C4-2B (cell line): Measurements from ENCODE around the gene PLEK2.

Experiments
- H3K27ac ChIP-seq: fragments of 450-650 bp; 2 replicates; pipeline ENCODE4 v1.5.1; 2017
- ZFX ChIP-seq: fragments of 450-650 bp; IDR thresholded peaks from 2 replicates; pipeline ENCODE4 v1.6.1; 2017
- TF ChIP-seq, protein P1 (sequence below): fragments of 450-650 bp; conservative IDR thresholded peaks from 2 replicates; pipeline ENCODE4 v1.5.1; 2017; ENCODE audit warnings: mild to moderate bottlenecking

The PLEK2 gene

DNA sequence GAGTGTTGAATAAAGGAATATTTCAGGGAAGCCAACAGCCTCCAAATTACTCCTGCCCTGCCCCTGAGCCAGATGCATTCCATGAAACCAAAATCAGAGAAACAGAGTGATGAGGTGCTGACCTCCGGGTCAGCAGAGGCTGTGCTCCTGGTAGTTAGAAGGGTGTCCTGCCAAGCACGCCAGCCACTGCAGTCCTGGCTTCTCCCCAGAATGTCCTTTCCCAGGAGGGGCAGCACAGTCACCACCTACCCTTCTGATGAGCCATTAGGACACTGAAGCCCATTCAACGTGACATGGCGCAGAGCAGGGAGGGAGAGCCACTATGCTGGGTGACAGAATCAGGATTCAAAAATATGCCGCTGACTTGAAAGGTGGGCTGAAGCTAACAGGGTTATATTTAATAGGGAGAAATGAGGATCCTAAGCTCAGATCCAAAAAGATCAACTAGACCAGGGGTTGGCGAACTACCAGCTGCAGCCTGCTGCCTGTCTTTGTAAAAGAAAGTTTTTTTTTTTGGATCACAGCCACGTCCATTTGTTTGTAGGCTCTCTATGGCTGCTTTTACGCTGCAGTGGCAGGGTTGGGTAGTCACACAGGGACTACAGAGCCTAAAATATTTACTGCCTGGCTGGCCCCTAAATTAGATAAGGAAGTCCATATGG is 34.5 kb upstream of the PLEK2 start:
- TF ChIP-seq, protein P1, sequence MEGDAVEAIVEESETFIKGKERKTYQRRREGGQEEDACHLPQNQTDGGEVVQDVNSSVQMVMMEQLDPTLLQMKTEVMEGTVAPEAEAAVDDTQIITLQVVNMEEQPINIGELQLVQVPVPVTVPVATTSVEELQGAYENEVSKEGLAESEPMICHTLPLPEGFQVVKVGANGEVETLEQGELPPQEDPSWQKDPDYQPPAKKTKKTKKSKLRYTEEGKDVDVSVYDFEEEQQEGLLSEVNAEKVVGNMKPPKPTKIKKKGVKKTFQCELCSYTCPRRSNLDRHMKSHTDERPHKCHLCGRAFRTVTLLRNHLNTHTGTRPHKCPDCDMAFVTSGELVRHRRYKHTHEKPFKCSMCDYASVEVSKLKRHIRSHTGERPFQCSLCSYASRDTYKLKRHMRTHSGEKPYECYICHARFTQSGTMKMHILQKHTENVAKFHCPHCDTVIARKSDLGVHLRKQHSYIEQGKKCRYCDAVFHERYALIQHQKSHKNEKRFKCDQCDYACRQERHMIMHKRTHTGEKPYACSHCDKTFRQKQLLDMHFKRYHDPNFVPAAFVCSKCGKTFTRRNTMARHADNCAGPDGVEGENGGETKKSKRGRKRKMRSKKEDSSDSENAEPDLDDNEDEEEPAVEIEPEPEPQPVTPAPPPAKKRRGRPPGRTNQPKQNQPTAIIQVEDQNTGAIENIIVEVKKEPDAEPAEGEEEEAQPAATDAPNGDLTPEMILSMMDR = no peak
- TF ChIP-seq ZFX = no peak
- no peak overlapping the region for H3K27ac ChIP-seq

DNA sequence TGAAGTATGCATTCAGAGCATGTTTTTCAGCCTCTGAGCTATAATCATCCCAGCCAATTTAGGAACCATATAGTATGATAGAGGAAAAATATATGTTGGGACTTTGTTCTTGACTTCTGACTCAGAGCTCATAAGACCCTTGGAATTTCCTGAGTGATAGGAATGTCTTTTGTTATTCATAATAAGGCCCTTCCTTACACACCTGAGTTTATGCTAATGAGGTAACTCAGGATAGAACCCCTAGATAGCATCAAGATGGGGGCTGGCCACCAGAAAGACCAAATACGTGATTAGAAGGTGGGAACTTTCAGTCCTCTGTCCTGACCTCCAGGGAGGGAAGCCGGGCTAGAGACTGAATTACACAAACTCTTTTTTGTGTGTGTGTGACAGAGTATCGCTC is 32.4 kb upstream of the PLEK2 start:
- no peak overlapping the region for H3K27ac ChIP-seq
- TF ChIP-seq ZFX = no peak
- TF ChIP-seq, protein P1 = no peak

DNA sequence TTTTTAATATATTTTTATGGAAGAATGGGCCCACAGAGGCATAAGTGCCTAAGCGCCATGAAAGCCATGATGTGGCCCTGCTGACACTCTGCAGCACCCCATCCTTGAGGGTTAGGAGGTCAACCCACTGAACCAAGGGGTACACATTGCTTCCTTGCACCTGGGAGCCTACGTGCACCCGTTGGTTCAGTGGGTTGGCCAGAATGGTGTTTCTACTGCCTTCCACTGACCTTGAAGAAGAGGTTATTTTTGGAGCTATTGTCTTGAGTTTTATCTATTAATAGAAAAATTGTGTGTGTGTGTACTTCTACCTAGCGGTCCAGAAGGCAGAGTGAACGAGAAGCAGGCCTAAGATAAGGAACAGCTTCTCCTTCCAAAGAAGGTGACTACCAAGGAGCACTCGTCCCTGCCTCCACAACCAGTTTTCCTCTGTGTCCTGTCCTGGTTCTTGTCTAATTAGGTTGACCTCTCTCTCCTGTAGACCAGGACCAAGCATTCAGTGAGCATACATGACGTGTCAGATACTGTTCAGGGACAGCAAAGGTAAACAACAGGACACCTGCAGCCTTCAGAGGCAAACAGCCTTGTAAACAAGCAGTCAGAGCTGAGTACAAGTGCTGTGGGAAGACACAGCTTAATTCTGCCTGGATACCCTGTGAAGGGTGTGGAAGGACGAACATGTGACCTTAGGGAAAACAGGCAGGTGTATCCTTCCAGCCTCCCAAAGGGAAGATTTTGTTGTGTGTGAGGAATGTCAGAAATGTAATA is 30.4 kb upstream of the PLEK2 start:
- H3K27ac ChIP-seq = no peak overlapping the region
- TF ChIP-seq, protein P1 = no peak
- no peak for TF ChIP-seq ZFX

DNA sequence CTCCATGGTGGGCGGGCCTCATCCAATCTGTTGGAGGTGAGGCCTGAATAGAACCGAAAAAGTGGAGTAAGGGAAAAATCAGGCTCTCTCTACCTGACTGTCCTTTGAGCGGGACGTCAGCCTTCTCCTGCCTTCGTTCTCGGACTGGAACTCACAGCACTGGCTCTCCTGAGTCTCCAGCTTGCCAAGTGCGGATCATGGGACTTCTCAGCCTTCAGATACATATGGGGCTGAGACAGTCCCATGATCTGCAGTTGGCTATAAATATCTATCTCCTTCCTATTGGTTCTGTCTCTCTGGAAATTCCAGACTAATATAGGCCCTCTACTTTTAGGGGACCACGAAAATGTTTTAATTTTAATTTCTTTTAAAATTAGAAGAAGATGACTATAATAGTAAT is 29.7 kb upstream of the PLEK2 start:
- no peak for TF ChIP-seq ZFX
- TF ChIP-seq, protein P1 = no peak
- H3K27ac ChIP-seq = peak overlapping the region; percentile 80; the same call in 1 of the 2 replicates

DNA sequence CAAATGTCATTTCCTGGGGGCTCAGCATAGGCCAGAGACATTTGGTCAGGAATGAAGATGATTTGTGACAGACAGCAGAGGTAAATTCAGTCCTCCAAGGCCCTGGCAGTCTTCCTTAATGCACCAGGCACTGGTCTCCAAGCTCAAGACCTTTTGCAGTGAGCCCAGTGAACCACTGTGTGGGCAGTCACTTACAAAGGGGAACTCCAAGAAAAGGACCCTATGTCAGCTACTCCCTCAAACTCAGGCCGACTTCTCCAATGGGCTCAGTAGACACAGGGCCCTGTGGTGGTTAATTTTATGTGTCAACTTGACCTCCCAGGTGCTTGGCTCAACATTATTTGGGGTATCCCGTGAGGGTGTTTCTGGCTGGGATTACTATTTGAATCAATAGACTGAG is 29.3 kb upstream of the PLEK2 start:
- peak overlapping the region; percentile 80 for H3K27ac ChIP-seq
- TF ChIP-seq, protein P1 = no peak
- TF ChIP-seq ZFX = no peak

DNA sequence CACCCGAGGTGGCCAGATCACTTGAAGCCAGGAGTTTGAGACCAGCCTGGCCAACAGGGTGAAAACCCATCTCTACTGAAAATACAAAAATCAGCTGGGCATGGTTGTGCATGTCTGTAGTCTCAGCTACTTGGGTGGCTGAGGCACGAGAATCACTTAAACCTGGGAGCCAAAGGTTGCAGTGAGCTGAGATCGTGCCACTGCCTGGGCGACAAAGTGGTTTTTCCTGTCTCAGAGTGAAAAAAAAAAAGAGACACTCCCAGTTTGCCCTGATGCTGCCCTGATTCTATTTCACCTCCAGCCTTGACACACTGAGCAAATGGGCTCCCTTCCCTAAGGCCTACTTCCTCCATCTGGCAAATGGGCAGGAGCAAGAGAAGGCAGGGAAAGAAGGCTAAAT is 28.5 kb upstream of the PLEK2 start:
- TF ChIP-seq, protein P1 = no peak
- TF ChIP-seq ZFX = no peak
- H3K27ac ChIP-seq = peak overlapping the region; percentile 80

DNA sequence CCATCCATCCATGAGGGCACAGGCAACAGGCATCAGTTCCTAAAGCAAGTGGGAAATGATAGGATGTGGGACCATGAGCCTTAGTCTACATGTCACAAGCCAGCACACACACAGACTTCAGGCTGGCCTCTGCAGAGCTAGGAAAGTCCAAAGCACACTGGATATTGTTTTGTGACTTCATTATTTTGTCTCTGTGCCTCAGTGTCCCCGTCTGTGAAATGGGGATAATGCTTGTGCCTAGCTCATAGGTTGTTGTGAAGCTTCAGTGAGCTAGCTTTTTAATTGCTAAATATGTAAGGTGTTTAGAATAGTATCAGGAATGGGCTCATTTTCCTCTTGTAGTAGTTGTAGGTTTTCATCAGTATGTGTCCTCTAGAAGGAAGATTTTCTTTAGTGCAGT is 27.0 kb upstream of the PLEK2 start:
- H3K27ac ChIP-seq = no peak overlapping the region
- TF ChIP-seq ZFX = no peak
- TF ChIP-seq, protein P1 = no peak
